ENCODE results near the gene GJA4. TPM values are rescaled to one million over a fixed set of nuclear protein-coding genes. Genes with fewer than 3 reads are reported as not detected.

GJA4 gene
- polyA plus RNA-seq (2013, experiment 1 of 2) = 0.01 TPM
- not detected for polyA plus RNA-seq (2013, experiment 2 of 2)

- H3K79me1 ChIP-seq (ENCODE audit: low read depth, low read length) = no peaks in the 10 kb centered on the region
- H3K9me3 ChIP-seq (replicated peaks in 1 of 2; ENCODE audit: control insufficient read depth in 2 of 2, insufficient read depth in 1 of 2, low read depth in 1 of 2, low read length in 2 of 2) = peaks cover 2 to 5% of the 10 kb centered on the region in 2 donors
- H2BK12ac ChIP-seq (ENCODE audit: low read length) = no peak within 1 kb of the TSS
- no peak within 1 kb of the TSS for H2BK120ac ChIP-seq (ENCODE audit: low read depth, low read length)
- no peak within 1 kb of the TSS for H3K27ac ChIP-seq (replicated peaks; ENCODE audit: low read length)
- H3K4ac ChIP-seq (ENCODE audit: low read length) = no peak within 1 kb of the TSS
- peak within 1 kb of the TSS in 1 of 2 donors; percentile 64 for H3K4me3 ChIP-seq (ENCODE audit: low read length in 2 of 2)
- H3K23ac ChIP-seq (ENCODE audit: low read depth, low read length, poor library complexity) = peak within 1 kb of the TSS; percentile 35
- H3K18ac ChIP-seq (ENCODE audit: low read length) = peak within 1 kb of the TSS; percentile 2
- peaks cover 0 to 28% (median 0%) of the 10 kb centered on the region in 3 experiments for H3K27me3 ChIP-seq (ENCODE audit: control insufficient read depth in 3 of 3, insufficient read depth in 3 of 3, low read depth in 1 of 3, low read length in 3 of 3)
- H3K14ac ChIP-seq (ENCODE audit: low read length) = peak within 1 kb of the TSS; percentile 86
- DNase-seq (ENCODE audit: low spot score) = no peak
- H4K91ac ChIP-seq (ENCODE audit: low read depth, low read length, poor library complexity) = no peak within 1 kb of the TSS
- H3K9ac ChIP-seq (ENCODE audit: low read depth, low read length, poor library complexity) = no peak within 1 kb of the TSS
- H4K8ac ChIP-seq (ENCODE audit: low read depth, low read length) = no peak within 1 kb of the TSS
- peak within 1 kb of the TSS; percentile 58 for H3K4me2 ChIP-seq (ENCODE audit: insufficient read depth, low read length, poor library complexity, severe bottlenecking)
- no peak within 1 kb of the TSS for H2BK5ac ChIP-seq (ENCODE audit: low read length)
- peaks cover 8 to 11% of the 10 kb centered on the region in 2 donors for H3K4me1 ChIP-seq (ENCODE audit: control insufficient read depth in 2 of 2, insufficient read depth in 1 of 2, low read depth in 1 of 2, low read length in 2 of 2)
- no peak within 1 kb of the TSS for H2AFZ ChIP-seq (ENCODE audit: low read length)
- no peak within 1 kb of the TSS for H2BK15ac ChIP-seq (ENCODE audit: low read length)
- no CpG with 5 or more reads among the region's 45 CpGs for WGBS, 2 donors (ENCODE audit: extremely low coverage in 2 of 2, insufficient read length in 2 of 2, insufficient replicate concordance in 1 of 2)
- H3K36me3 ChIP-seq (replicated peaks in 1 of 2; ENCODE audit: control insufficient read depth in 2 of 2, insufficient read depth in 2 of 2, low read length in 2 of 2) = no peaks in the 10 kb centered on the region
- H2AK5ac ChIP-seq (ENCODE audit: low read depth, low read length) = no peak within 1 kb of the TSS
These were observed at the start of gene GJA4 for GRCh38 chr1:34792868-34793727. Gene GJA4, plus strand, starts transcription at chr1:34792999. Its CDS starts 1,215 bp downstream, at chr1:34794214.

DNA sequence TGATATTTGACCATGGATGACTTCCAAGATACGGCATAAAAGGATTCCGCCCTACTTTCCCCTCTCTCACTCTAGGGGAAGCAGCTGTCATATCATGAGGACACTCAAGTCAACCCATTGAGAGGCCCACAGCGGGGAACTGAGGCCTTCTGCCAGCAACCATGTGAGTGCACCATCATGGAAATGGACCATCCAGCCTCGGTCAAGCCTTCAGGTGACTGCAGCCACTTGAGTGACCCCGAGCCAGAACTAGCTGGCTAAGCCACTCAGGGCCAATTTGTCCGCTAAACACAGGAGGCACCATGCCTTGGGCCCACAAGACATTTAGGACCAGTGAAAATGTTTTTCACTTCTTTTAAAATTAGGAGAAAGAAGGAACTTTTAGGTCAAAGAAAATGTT is 49.0 kb upstream of the GJA4 start:
- WGBS, 2 donors (ENCODE audit: extremely low coverage in 2 of 2, insufficient read length in 2 of 2, insufficient replicate concordance in 1 of 2) = no CpG with 5 or more reads among the region's 6 CpGs
- H3K27ac ChIP-seq (replicated peaks; ENCODE audit: low read length) = no peak overlapping the region
- H3K79me1 ChIP-seq (ENCODE audit: low read depth, low read length) = no peaks in the 10 kb centered on the region
- no peak overlapping the region for H3K4me3 ChIP-seq (ENCODE audit: low read length in 2 of 2)
- no peak overlapping the region for H2AFZ ChIP-seq (ENCODE audit: low read length)
- H3K14ac ChIP-seq (ENCODE audit: low read length) = no peak overlapping the region
- no peak overlapping the region for H4K91ac ChIP-seq (ENCODE audit: low read depth, low read length, poor library complexity)
- peaks cover 0 to 23% (median 0%) of the 10 kb centered on the region in 3 experiments for H3K27me3 ChIP-seq (ENCODE audit: control insufficient read depth in 3 of 3, insufficient read depth in 3 of 3, low read depth in 1 of 3, low read length in 3 of 3)
- no peaks in the 10 kb centered on the region for H3K36me3 ChIP-seq (replicated peaks in 1 of 2; ENCODE audit: control insufficient read depth in 2 of 2, insufficient read depth in 2 of 2, low read length in 2 of 2)
- H3K4ac ChIP-seq (ENCODE audit: low read length) = no peak overlapping the region
- peaks cover 0 to 11% of the 10 kb centered on the region in 2 donors for H3K4me1 ChIP-seq (ENCODE audit: control insufficient read depth in 2 of 2, insufficient read depth in 1 of 2, low read depth in 1 of 2, low read length in 2 of 2)
- no peak overlapping the region for H3K9ac ChIP-seq (ENCODE audit: low read depth, low read length, poor library complexity)
- no peak overlapping the region for H2BK120ac ChIP-seq (ENCODE audit: low read depth, low read length)
- no peak overlapping the region for H3K18ac ChIP-seq (ENCODE audit: low read length)
- no peak overlapping the region for H3K23ac ChIP-seq (ENCODE audit: low read depth, low read length, poor library complexity)
- H2AK5ac ChIP-seq (ENCODE audit: low read depth, low read length) = no peak overlapping the region
- no peak overlapping the region for H2BK12ac ChIP-seq (ENCODE audit: low read length)
- H2BK5ac ChIP-seq (ENCODE audit: low read length) = no peak overlapping the region
- no peak overlapping the region for H2BK15ac ChIP-seq (ENCODE audit: low read length)
- no peak overlapping the region for H4K8ac ChIP-seq (ENCODE audit: low read depth, low read length)
- no peak overlapping the region for H3K4me2 ChIP-seq (ENCODE audit: insufficient read depth, low read length, poor library complexity, severe bottlenecking)
- no peak for DNase-seq (ENCODE audit: low spot score)
- H3K9me3 ChIP-seq (replicated peaks in 1 of 2; ENCODE audit: control insufficient read depth in 2 of 2, insufficient read depth in 1 of 2, low read depth in 1 of 2, low read length in 2 of 2) = no peaks in the 10 kb centered on the region

DNA sequence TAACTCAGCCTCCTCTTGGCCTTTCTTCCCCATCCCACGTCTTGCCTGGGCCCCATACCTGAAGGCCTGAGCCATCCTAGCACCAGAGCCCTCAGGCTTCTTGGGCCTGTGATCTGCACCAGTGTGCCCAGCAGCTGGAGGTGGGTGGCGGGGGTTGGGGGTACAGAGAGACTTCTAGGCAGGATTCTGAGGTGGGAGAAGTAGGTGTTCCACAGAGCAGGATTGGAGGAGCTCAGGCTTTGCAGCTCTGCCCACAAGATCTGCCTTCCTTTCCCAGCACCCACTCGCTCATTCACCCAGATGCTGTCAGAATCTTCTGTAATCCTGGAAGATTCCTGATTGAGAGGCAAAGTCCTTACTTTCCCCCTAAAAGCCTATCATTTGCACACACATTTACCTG is 47.9 kb upstream of the GJA4 start:
- Histone ChIP-seq H3K36me3 (replicated peaks in 1 of 2; ENCODE audit: control insufficient read depth in 2 of 2, insufficient read depth in 2 of 2, low read length in 2 of 2) (no peaks in the 10 kb centered on the region), H3K79me1 (ENCODE audit: low read depth, low read length) (no peaks in the 10 kb centered on the region), H3K18ac (ENCODE audit: low read length) (no peak overlapping the region), H3K4me2 (ENCODE audit: insufficient read depth, low read length, poor library complexity, severe bottlenecking) (no peak overlapping the region), H3K27me3 (ENCODE audit: control insufficient read depth in 3 of 3, insufficient read depth in 3 of 3, low read depth in 1 of 3, low read length in 3 of 3) (peaks cover 0 to 28% (median 0%) of the 10 kb centered on the region in 3 experiments), H2BK15ac (ENCODE audit: low read length) (no peak overlapping the region), H3K9me3 (replicated peaks in 1 of 2; ENCODE audit: control insufficient read depth in 2 of 2, insufficient read depth in 1 of 2, low read depth in 1 of 2, low read length in 2 of 2) (no peaks in the 10 kb centered on the region), H2BK12ac (ENCODE audit: low read length) (no peak overlapping the region), H3K4me1 (ENCODE audit: control insufficient read depth in 2 of 2, insufficient read depth in 1 of 2, low read depth in 1 of 2, low read length in 2 of 2) (peaks cover 0 to 6% of the 10 kb centered on the region in 2 donors), H4K8ac (ENCODE audit: low read depth, low read length) (no peak overlapping the region), H3K14ac (ENCODE audit: low read length) (no peak overlapping the region), H3K27ac (replicated peaks; ENCODE audit: low read length) (no peak overlapping the region), H2BK120ac (ENCODE audit: low read depth, low read length) (no peak overlapping the region), H3K4me3 (ENCODE audit: low read length in 2 of 2) (no peak overlapping the region), H3K9ac (ENCODE audit: low read depth, low read length, poor library complexity) (no peak overlapping the region), H2AFZ (ENCODE audit: low read length) (no peak overlapping the region), H4K91ac (ENCODE audit: low read depth, low read length, poor library complexity) (no peak overlapping the region), H2AK5ac (ENCODE audit: low read depth, low read length) (no peak overlapping the region), H2BK5ac (ENCODE audit: low read length) (no peak overlapping the region), H3K4ac (ENCODE audit: low read length) (no peak overlapping the region), H3K23ac (ENCODE audit: low read depth, low read length, poor library complexity) (no peak overlapping the region)
- DNase-seq (ENCODE audit: low spot score) = no peak
- WGBS, 2 donors (ENCODE audit: extremely low coverage in 2 of 2, insufficient read length in 2 of 2, insufficient replicate concordance in 1 of 2) = no CpG with 5 or more reads among the region's 3 CpGs

DNA sequence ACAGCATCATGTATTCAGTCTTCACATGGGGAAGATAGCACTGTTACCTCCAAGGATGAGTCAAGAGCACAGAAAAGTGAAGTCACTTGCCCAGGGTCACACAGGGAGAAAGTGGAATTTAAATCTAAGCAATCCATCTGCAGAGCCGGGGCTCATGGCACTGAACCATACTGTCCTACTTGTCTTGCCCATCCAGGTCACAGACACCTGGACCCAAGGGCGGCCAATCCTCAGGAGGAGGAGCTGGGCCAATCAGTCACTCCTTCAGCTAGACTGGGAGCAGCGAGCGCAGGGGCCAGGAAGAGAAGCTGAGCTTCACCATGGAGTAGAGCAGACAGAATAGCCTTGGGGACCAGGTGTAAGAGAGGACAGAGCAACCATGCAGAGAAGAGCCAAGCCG is 47.1 kb upstream of the GJA4 start:
- Histone ChIP-seq H3K23ac (ENCODE audit: low read depth, low read length, poor library complexity) (no peak overlapping the region), H2BK12ac (ENCODE audit: low read length) (no peak overlapping the region), H4K91ac (ENCODE audit: low read depth, low read length, poor library complexity) (no peak overlapping the region), H2BK120ac (ENCODE audit: low read depth, low read length) (no peak overlapping the region), H3K27me3 (ENCODE audit: control insufficient read depth in 3 of 3, insufficient read depth in 3 of 3, low read depth in 1 of 3, low read length in 3 of 3) (peaks cover 0 to 34% (median 0%) of the 10 kb centered on the region in 3 experiments), H2BK15ac (ENCODE audit: low read length) (no peak overlapping the region), H3K4me3 (ENCODE audit: low read length in 2 of 2) (no peak overlapping the region), H3K9me3 (replicated peaks in 1 of 2; ENCODE audit: control insufficient read depth in 2 of 2, insufficient read depth in 1 of 2, low read depth in 1 of 2, low read length in 2 of 2) (no peaks in the 10 kb centered on the region), H3K4me2 (ENCODE audit: insufficient read depth, low read length, poor library complexity, severe bottlenecking) (no peak overlapping the region), H3K14ac (ENCODE audit: low read length) (no peak overlapping the region), H3K18ac (ENCODE audit: low read length) (peak overlapping the region; percentile 66), H3K9ac (ENCODE audit: low read depth, low read length, poor library complexity) (no peak overlapping the region), H3K27ac (replicated peaks; ENCODE audit: low read length) (no peak overlapping the region), H2AK5ac (ENCODE audit: low read depth, low read length) (no peak overlapping the region), H2AFZ (ENCODE audit: low read length) (no peak overlapping the region), H4K8ac (ENCODE audit: low read depth, low read length) (no peak overlapping the region), H3K36me3 (replicated peaks in 1 of 2; ENCODE audit: control insufficient read depth in 2 of 2, insufficient read depth in 2 of 2, low read length in 2 of 2) (no peaks in the 10 kb centered on the region), H3K4me1 (ENCODE audit: control insufficient read depth in 2 of 2, insufficient read depth in 1 of 2, low read depth in 1 of 2, low read length in 2 of 2) (peaks cover 0 to 13% of the 10 kb centered on the region in 2 donors), H2BK5ac (ENCODE audit: low read length) (no peak overlapping the region), H3K79me1 (ENCODE audit: low read depth, low read length) (no peaks in the 10 kb centered on the region), H3K4ac (ENCODE audit: low read length) (no peak overlapping the region)
- WGBS, 2 donors (ENCODE audit: extremely low coverage in 2 of 2, insufficient read length in 2 of 2, insufficient replicate concordance in 1 of 2) = no CpG with 5 or more reads among the region's 5 CpGs
- no peak for DNase-seq (ENCODE audit: low spot score)

All from neuronal stem cell (in vitro differentiated cells).